NK-92 treated with Interleukin-12 subunit alpha and Interleukin-12 subunit beta, amount 100 ng/mL, for 24 hours (cell line): ENCODE measurements around the gene ANO6.
"Not testable (repeated sequence)": the region's sequence is repeated elsewhere in the genome, so short reads cannot be mapped to it uniquely, and the experiment has no call there.

Experiments used
- DNase-seq: peaks from one replicate; lab custom pipeline; 2025; lab: John Stamatoyannopoulos, UW

ANO6 gene

GRCh38 chr12:45243963-45244362, 28.1 kb downstream of the ANO6 start:
- DNase-seq = no peak

GRCh38 chr12:45244561-45245343, 28.9 kb downstream of the ANO6 start:
- DNase-seq = no peak

GRCh38 chr12:45246236-45246635, 30.3 kb downstream of the ANO6 start:
- DNase-seq = no peak

GRCh38 chr12:45247589-45247988, 31.7 kb downstream of the ANO6 start:
- no peak for DNase-seq

GRCh38 chr12:45248095-45248494, 32.2 kb downstream of the ANO6 start:
- DNase-seq = no peak

- no peak for DNase-seq
These were observed 38.4 kb downstream of the ANO6 start for GRCh38 chr12:45254254-45254653.

GRCh38 chr12:45256721-45257120, 40.8 kb downstream of the ANO6 start:
- no peak for DNase-seq

- DNase-seq = no peak
These were observed 41.5 kb downstream of the ANO6 start for GRCh38 chr12:45257185-45257930.

GRCh38 chr12:45259675-45260074, 43.8 kb downstream of the ANO6 start:
- DNase-seq = no peak

- no peak for DNase-seq
These were observed 44.4 kb downstream of the ANO6 start for GRCh38 chr12:45260104-45260815.

GRCh38 chr12:45260854-45261253, 45.0 kb downstream of the ANO6 start:
- DNase-seq = no peak

- not testable (repeated sequence) for DNase-seq
These were observed 46.3 kb downstream of the ANO6 start for GRCh38 chr12:45262185-45262584.

GRCh38 chr12:45263587-45263986, 47.7 kb downstream of the ANO6 start:
- DNase-seq = no peak

GRCh38 chr12:45268672-45269411, 52.9 kb downstream of the ANO6 start:
- no peak for DNase-seq

- no peak for DNase-seq
These were observed 53.5 kb downstream of the ANO6 start for GRCh38 chr12:45269412-45269751.

GRCh38 chr12:45270951-45271350, 55.1 kb downstream of the ANO6 start:
- DNase-seq = no peak

- DNase-seq = no peak
These were observed 57.9 kb downstream of the ANO6 start for GRCh38 chr12:45273717-45274271.

- DNase-seq = no peak
These were observed 60.4 kb downstream of the ANO6 start for GRCh38 chr12:45276154-45276755.

- no peak for DNase-seq
These were observed 62.6 kb downstream of the ANO6 start for GRCh38 chr12:45278447-45278846.

GRCh38 chr12:45279931-45280830, 64.3 kb downstream of the ANO6 start:
- DNase-seq = no peak
